RWPE2 (cell line): Measurements from ENCODE around the gene MGMT.

Source experiments
- ATAC-seq: fragments of 200-7000 bp; cut with Tn5 transposase; 3 replicates; pipeline ENCODE4 v1.9.1; 2021; ENCODE audit warnings: low read depth
- DNase-seq: peaks from one replicate; pipeline ENCODE4 v3.0.0-alpha.2; 2020; ENCODE audit warnings: low spot score
- H3K27ac ChIP-seq: fragments of 450-650 bp; 2 replicates; pipeline ENCODE4 v1.5.1; 2017; ENCODE audit warnings: mild to moderate bottlenecking; ENCODE audit not compliant: poor library complexity, severe bottlenecking
- H3K27me3 ChIP-seq: fragments of 250-450 bp; sonication (Bioruptor Pico); 2 replicates; pipeline ENCODE4 v1.5.1; 2021; ENCODE audit warnings: mild to moderate bottlenecking, moderate library complexity; ENCODE audit not compliant: insufficient read depth, poor library complexity, severe bottlenecking
- H3K36me3 ChIP-seq: fragments of 250-450 bp; sonication (Bioruptor Pico); 2 replicates; pipeline ENCODE4 v1.5.1; 2020; ENCODE audit warnings: low read depth, mild to moderate bottlenecking, moderate library complexity
- H3K4me1 ChIP-seq: fragments of 250-450 bp; sonication (Bioruptor Pico); 2 replicates; pipeline ENCODE4 v1.5.1; 2021; ENCODE audit warnings: mild to moderate bottlenecking, moderate library complexity; ENCODE audit not compliant: insufficient read depth, poor library complexity, severe bottlenecking
- H3K4me3 ChIP-seq: fragments of 250-450 bp; sonication (Bioruptor Pico); 2 replicates; pipeline ENCODE4 v1.5.1; 2021; ENCODE audit warnings: mild to moderate bottlenecking, moderate library complexity; ENCODE audit not compliant: severe bottlenecking
- H3K9me3 ChIP-seq: fragments of 250-450 bp; sonication (Bioruptor Pico); 2 replicates; pipeline ENCODE4 v1.5.1; 2021; ENCODE audit warnings: mild to moderate bottlenecking, moderate library complexity; ENCODE audit not compliant: severe bottlenecking
- CTCF ChIP-seq: fragments of 450-650 bp; IDR thresholded peaks from one replicate; pipeline ENCODE4 v1.5.1; 2017; ENCODE audit warnings: mild to moderate bottlenecking, moderate library complexity; ENCODE audit not compliant: poor library complexity, severe bottlenecking

Gene MGMT

DNA sequence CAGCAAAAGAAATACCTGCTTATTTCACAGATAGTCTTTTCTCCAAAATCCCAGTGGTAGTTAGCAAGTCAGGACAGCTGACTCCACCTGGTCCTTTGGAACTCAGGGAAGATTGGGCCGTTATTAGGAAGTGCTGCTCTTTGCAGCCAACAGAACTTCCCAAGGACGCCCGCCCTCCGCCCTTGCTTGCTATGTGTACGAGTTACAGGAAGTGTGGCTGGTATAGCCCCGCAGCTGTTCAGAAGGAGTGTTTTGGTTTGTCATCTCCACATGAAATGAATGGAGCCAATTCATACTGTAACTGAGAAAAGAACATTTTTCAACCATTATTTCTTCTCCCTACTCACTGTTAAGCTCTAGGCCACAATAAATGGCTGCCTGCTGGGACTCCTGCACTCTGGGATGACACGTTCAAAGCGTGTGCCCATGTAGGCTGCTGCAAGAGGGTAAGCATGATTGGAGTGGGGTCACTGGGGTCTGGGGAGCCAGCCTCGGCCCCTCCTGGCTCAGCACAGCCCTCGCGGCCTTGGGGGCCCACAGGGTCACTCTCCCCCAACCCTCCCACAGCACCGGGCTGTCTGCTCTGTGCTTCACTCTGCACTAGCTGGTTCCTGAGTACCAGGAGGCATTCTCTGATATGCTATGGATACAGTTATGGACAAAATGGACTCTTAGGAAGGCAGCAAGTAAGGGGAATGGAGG, 253.0 kb downstream of the MGMT start:
- H3K4me3 ChIP-seq = no peak overlapping the region
- no peak for TF ChIP-seq CTCF
- no peak for ATAC-seq
- no peak overlapping the region for H3K27ac ChIP-seq
- peaks cover 7% of the 10 kb centered on the region for H3K9me3 ChIP-seq
- no peak for DNase-seq
- no peaks in the 10 kb centered on the region for H3K4me1 ChIP-seq
- H3K36me3 ChIP-seq = no peaks in the 10 kb centered on the region
- no peaks in the 10 kb centered on the region for H3K27me3 ChIP-seq

- ATAC-seq (no peak), DNase-seq (no peak)
- Histone ChIP-seq H3K36me3 (no peaks in the 10 kb centered on the region), H3K27me3 (no peaks in the 10 kb centered on the region), H3K9me3 (peaks cover 7% of the 10 kb centered on the region), H3K27ac (no peak overlapping the region), H3K4me3 (no peak overlapping the region), H3K4me1 (no peaks in the 10 kb centered on the region)
- no peak for TF ChIP-seq CTCF
Measured at GRCh38 chr10:129725011-129725410, 258.0 kb downstream of the MGMT start.

GRCh38 chr10:129725482-129725881, 258.4 kb downstream of the MGMT start:
- Histone ChIP-seq H3K27me3 (no peaks in the 10 kb centered on the region), H3K4me3 (no peak overlapping the region), H3K27ac (no peak overlapping the region), H3K9me3 (peaks cover 7% of the 10 kb centered on the region), H3K4me1 (no peaks in the 10 kb centered on the region), H3K36me3 (no peaks in the 10 kb centered on the region)
- ATAC-seq = no peak
- no peak for TF ChIP-seq CTCF
- no peak for DNase-seq

DNA sequence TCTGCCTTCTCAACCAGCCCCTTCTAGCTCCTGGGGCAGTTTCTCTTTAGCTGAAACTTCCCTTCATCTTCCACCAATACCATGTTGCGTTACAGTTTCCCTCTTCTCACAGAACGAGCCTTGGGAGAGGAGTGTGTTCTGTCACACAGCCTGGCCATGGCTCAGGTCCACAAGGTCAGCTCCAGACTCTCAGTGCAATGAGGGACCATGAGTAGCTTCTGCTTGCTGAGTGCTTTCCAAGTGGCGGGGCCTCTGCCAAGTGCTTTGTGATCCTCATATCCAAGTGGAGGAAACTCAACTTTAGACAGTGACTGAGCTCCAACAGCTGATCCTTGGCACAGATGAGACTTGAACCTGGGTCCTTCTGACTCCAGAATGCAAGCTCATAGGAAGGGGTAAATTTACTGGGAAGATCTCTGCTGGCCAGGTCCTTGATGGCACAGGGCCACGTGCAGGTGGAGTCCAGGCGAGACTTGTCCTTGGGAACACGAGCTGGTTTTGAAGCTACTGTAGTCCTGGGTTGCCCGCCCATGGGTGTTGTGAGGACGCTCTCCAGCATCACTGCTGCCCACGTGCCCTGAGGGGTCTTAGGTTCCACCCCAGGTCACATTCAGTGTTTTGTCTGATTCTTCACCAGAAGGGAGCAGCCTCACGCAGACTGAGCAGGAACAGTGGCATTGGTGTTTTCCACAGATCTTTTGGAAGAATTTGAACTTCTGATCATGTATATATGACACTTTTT, 259.0 kb downstream of the MGMT start:
- H3K27ac ChIP-seq = no peak overlapping the region
- no peaks in the 10 kb centered on the region for H3K4me1 ChIP-seq
- no peaks in the 10 kb centered on the region for H3K36me3 ChIP-seq
- ATAC-seq (no peak), DNase-seq (no peak)
- no peaks in the 10 kb centered on the region for H3K27me3 ChIP-seq
- TF ChIP-seq CTCF = no peak
- peaks cover 5% of the 10 kb centered on the region for H3K9me3 ChIP-seq
- H3K4me3 ChIP-seq = no peak overlapping the region

DNA sequence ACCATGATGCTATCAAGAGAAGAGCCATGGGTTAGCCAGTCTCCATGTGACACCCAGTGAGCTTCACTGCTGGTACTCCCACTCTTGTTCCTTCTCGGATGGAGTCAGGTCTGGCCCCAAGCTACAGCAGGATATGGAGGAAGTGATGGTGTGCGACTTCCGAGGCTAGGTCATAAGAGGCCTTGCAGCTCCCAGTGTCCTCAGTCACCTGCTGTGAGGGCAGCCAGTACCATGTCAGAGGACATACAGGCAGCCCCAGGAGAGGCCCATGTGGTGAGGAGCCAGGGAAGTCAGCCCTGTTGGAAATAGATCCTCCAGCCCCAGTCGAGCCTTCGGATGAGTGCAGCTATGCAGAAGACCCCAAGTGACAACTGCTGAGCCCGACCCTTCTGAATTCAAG, 260.0 kb downstream of the MGMT start:
- no peak for DNase-seq
- Histone ChIP-seq H3K27me3 (no peaks in the 10 kb centered on the region), H3K4me1 (no peaks in the 10 kb centered on the region), H3K4me3 (no peak overlapping the region), H3K27ac (no peak overlapping the region), H3K9me3 (no peaks in the 10 kb centered on the region), H3K36me3 (no peaks in the 10 kb centered on the region)
- TF ChIP-seq CTCF = no peak
- no peak for ATAC-seq
